Measurements from ENCODE around the gene THAP2.
"Not testable (repeated sequence)": the region's sequence is repeated elsewhere in the genome, so short reads cannot be mapped to it uniquely, and the experiment has no call there.

The THAP2 gene

DNA sequence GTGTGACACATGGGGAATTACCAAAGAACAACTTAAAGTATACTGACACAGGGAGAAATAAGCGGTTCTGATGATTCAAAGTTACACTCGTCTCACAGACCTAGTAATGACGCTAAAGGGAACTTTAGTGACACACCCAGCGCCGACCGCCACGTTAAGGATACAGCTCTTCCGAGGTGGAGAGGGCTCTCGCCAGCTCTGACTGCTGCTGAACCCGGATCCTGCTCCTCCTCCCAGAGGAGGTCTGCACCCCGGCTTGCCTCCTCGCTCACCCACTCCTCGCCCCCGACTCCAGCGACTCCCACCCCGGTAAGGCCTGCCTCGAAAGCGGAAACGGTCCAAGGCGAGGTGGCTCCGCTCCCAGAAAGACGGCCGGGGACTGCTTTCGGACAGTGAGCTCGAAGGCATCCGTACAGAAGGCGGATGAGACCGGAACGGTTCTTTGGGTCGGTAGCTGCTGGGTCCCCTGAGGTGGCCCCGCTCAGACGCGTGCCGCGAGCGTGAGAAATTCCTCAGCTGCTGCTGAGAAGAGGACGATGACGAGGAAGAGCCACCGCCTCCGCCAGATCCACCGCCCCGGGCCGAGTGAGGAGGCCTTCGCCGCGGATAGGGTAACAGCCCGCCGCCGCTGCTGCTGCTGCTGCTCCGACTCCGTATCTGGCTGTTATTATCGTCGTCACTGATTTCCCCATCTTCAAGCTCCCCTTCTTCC is 1.1 kb upstream of the THAP2 start:
- DNase-seq, result peak; percentile 54

DNA sequence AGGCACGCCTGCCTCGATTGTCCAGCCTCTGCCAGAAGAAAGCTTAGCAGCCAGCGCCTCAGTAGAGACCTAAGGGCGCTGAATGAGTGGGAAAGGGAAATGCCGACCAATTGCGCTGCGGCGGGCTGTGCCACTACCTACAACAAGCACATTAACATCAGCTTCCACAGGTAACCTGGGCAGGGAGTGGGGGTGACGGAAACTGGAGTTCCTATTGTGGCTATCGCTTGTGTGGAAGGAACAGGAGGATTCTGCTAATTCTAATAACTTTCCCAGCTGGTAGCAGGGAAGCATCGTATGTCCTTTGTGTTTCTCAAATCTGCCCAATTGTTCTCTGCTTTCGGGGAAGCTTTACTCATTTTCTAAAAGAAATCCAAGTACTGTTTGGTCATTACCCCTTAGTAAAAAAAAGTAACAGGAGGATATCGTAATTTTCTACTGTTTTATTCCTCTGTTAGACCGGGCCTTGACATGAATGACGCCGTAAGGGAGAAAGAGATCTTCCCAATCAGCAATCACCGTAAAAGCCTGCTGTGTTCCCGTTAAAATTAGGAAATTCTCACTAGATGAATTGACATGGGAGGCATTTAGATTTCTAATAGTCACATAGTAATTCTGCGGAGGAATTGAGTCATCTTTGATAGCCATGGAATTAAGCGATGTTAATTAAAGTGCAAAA is 449 bp downstream of the THAP2 start:
- DNase-seq, result no peak

DNA sequence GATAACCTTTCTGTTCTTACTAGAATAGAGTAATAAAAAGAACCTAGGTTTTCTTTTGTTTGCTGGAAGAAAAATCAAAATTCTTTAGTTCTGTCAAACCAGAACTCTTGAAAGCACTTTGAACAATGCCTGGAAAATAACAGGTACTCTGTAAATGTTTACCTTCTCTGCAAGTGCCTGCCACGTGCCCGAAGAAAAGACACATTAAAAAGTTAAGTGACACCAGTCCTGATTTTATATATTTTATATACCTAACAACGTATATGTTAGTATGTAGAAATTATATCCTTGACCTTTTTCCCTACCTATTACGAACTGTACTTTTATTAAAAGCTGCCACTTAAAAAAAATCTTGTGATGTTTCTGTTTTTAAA is 976 bp downstream of the THAP2 start:
- DNase-seq, result no peak

DNA sequence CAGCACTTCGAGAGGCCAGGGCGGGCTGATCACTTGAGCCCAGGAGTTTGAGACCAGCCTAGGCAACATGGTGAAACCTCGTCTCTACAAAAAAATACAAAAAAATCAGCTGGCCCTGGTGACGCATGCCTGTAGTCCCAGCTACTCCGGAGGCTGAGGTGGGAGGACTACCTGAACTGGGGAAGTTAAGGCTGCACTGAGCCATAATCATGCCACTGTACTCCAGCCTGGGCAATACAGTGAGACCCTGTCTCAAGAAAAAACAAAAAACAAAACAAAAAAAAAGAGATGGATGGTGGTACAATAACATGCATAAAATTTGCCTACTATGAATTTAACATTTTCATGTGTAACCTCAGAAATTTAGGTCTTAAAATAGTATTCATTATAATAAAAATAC is 2.2 kb downstream of the THAP2 start:
- DNase-seq, result no peak

DNA sequence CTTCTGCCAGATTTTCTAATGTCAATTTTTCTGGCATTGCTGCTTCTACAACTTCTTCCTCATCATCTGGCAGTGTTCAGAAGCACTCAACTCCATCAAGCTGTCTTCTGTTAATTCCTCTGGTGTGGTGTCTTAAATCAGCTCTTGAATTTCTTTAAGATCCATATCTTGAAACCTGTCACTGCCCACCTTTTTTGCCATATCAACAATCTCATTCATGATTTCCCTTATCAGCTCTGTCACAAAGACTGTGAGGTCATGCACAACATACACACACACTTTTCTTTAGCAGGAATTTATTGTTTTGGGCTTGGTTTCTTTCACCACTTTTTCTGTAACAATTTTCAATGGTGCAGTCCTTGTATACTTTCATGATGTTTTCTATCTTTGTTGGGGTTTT is 7.2 kb downstream of the THAP2 start:
- no peak for DNase-seq

DNA sequence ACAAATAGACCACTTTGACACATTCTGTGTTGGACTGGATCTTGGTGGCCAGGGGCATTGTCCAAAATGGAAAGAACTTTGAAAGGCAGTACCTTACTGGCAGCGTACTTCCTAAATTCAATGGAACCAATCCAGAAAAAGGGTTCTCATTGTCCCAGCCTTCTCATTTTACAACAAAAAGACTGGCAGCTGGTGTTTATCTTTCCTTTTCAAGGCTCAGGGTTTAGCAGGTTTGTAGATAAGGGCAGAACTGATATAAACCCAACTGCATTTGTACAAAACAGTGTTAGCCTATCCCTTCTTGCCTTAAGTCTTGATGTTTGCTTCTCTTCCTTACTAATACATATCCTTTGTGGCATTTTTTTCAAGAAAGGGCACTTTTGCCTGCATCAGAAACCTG is 7.7 kb downstream of the THAP2 start:
- no peak for DNase-seq

DNA sequence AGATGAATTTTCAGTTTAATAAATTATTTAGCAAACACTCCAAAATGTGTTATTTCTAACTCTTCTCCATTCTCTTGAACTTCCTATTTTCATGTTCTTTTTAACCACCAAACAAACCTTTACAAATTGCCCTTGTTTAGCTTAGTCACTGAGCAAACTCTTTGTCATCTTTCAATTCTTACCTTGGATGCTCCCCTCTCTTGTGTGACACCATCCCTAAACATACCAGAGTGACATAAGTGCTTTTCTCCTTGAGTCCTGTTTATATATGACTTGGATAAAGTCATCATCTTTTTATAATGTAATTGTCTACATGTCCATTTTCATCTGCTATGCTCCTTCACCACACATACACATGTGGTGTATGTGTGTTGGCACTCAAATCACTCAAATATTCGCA is 18.4 kb downstream of the THAP2 start:
- DNase-seq, result no peak

DNA sequence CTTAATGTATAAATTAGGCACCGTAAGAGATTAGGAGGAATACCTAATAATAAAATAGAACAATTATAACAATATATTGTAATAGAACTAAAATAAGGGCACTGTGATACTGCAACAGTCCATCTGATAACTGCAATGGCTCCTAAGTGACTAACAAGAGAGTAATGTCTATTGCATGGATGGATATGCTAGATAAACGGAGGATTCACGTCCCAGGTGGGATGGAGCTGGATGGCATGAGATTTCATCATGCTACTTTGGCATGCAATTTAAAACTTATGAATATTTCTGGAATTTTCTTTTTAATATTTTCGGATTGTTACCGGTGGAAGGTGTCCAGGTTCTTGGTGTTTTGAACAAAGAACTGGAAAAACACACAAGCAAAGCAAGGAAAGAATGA is 19.5 kb downstream of the THAP2 start:
- DNase-seq, result no peak

DNA sequence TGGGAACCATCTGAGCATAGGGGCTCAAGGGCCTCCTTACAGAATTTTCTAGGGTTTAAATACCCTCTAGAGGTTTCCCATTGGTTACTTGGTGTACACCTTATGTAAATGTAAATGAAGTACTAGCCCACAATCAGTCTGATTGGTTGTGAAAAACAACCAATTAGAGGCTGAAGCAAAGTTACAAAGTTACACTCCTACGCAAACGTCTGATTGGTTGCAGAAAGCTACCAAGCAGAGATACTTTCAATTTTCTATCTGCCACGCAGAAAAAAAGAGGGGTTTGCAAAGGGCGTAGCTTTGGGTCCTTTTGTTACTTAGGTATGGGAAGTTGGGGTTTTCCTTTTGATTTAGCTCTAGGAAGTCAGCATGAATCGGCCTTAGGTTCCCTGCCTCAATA is 20.0 kb downstream of the THAP2 start:
- no peak for DNase-seq

DNA sequence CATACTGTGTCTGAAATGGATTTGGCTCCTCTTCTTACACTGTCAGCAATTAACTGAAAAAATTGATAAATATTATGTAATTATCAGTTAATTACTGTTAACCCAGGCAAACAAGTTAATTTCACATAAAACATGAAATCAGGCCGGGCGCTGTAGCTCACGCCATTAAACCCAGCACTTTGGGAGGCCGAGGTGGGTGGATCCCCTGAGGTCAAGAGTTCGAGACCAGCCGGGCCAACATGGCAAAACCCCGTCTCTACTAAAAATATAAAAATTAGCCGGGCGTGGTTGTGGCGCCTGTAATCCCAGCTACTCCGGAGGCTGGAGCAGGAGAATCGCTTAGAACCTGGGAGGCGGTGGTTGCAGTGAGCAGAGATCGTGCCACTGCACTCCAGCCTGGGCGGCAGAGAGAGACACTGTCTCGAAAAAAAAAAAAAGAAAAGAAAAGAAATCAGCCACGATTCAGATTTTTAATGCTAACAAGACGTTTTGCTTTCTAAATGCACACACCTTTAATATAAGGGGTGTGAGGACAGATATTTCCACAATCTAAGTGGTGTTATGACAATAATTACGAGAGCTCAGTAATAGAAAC is 21.3 kb downstream of the THAP2 start:
- no peak for DNase-seq

DNA sequence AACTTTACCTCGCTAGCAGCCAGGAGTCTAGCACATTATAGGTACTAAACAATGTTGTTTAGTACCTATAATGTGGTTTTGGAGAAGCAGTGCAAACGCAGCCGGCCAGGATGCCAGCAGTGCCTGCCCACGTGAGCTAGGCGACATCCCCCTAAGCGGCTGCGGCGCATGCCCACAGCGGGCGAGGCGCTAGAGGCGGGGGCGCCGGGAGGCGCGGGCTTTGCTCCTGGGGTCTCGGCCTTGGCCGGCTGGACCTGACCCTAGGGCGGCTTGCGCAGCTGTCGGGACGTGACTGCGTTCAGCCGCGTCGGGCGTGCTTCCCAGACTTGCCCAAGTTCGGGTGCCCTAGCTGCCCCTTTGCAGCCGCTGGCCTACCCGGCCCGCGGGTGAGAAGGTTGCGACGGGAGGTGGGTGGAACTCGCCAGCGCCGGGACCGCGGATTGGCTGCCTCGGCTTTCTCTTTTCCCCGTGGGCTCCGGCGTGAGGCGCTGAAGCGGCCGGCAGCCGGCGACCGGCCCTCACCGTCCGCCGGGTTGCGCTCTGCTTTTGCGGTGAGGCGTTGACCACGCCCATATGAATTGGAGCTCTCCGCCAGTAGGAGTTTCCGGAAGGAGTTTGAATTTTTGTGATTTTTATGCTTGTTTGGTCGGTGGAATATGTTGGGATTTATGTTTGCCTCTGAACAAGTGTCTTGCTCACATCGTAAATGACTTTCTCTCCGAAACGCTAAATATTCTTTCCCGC is 22.0 kb downstream of the THAP2 start, which contains the start of gene TMEM19:
TMEM19 (plus strand) TSS at position 169 of the 744 bp plus-strand sequence. CDS start 599 bp downstream, outside the sequence.
- DNase-seq, result peak; percentile 91

DNA sequence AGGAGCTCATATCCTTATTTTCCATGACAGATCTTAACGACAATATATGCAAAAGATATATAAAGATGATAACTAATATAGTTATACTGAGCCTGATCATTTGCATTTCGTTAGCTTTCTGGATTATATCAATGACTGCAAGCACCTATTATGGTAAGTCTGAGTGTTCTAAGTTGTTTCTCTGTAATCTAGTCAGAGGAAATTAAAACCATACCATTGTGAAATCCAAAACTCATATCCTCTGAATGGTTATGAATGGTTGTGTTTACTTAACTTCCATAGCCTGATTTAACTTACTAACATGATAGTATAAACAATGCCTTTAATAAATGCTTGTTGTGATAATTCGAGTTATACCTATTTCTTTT is 22.5 kb downstream of the THAP2 start:
- DNase-seq, result no peak

DNA sequence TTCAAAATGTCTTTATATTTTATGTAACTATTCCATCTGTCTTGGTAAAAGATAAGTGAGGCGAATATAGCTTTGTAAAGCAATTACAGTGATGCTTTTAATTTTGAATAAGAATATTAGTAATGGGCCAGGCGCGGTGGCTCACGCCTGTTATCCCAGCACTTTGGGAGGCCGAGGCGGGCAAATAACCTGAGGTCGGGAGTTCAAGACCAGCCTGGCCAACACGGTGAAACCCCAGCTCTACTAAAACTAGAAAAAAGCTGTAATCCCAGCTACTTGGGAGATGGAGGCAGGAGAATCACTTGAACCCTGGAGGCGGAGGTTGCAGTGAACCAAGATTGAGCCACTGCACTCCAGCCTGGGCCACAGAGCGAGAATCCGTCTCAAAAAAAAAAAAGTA is 23.1 kb downstream of the THAP2 start:
- not testable (repeated sequence) for DNase-seq

DNA sequence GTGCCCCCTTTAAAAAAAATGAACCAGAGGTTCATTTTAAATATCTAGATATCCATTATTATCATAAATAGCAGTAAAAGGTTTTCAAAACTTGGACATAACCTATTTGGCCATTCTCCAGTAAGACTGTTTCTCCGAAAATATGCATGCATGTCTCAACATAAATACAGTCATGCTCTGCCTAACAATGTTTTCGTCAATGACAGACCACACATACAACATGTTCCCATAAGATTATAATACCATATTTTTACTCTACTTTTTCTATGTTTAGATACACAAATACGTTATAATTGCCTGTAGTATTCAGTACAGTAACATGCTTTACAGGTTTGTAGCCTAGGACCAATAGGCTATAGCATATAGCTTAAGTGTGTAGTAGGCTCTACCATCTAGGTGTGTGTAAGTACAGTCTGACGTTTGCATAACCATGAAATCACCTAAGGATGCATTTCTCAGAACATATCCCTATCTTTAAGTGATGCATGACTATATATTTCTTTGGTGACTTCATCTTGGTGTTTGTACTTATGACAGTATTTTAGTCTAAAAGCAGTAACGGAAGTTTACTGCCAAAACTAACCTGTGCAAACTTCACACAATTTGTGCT is 25.0 kb downstream of the THAP2 start:
- no peak for DNase-seq

DNA sequence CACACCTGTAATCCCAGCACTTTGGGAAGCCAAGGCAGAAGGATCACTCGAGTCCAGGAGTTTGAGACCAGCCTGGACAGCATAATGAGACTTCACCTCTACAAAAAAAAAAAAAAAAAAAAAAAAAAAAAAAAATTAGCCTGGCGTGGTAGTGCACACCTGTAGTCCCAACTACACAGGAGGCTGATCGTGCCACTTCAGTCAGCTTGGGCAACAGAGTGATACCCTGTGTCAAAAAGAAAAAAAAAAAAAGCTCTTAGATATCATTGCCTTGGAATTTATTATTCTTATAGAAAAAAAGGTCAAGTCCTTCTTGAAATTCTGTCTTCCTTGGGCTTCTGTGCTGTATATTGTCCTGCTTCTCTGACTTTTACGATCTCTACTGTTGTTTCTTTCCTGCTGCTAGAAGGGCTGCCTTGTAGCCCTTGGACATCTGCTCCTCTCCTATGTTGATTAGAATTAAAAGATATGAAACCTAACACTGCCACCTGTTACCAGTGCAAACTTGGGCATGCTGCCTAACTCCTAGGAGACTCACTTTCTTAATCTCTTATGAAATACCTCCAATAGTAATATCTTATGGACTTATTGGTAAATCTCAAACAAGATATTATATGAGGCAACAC is 27.5 kb downstream of the THAP2 start:
- no peak for DNase-seq

DNA sequence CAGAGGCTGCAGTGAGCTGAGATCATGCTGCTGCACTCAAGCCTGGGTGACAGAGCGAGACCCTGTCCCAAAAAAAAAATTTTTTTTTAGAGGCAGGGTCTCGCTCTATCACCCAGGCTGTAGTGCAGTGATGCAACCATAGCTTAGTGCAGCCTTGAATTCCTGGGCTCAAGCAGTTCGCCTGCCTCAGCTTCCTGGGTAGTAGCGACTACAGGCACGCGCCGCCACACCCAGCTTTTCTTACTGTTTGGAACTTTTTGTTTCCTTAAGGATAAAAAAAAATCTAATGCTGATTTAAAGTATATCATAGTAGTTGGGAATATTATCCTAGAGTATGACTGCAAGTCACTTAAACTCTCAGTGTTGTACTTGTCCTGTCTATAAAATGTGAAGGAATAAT is 29.0 kb downstream of the THAP2 start:
- no peak for DNase-seq

DNA sequence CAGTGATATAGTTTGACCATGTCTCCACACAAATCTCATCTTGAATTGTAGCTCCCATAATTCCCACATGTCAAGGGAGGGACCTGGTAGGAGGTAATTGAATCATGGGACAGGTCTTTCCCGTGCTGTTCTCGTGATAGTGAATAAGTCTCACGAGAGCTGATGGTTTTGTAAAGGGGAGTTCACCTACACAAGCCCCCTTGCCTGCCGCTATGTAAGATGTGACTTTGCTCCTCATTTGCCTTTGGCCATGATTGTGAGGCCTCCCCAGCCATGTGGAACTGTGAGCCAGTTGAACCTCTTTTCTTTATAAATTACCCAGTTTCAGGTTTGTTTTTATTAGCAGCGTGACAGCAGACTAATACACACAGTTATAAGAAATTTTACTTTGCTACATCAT is 29.6 kb downstream of the THAP2 start:
- DNase-seq, result not testable (repeated sequence)

DNA sequence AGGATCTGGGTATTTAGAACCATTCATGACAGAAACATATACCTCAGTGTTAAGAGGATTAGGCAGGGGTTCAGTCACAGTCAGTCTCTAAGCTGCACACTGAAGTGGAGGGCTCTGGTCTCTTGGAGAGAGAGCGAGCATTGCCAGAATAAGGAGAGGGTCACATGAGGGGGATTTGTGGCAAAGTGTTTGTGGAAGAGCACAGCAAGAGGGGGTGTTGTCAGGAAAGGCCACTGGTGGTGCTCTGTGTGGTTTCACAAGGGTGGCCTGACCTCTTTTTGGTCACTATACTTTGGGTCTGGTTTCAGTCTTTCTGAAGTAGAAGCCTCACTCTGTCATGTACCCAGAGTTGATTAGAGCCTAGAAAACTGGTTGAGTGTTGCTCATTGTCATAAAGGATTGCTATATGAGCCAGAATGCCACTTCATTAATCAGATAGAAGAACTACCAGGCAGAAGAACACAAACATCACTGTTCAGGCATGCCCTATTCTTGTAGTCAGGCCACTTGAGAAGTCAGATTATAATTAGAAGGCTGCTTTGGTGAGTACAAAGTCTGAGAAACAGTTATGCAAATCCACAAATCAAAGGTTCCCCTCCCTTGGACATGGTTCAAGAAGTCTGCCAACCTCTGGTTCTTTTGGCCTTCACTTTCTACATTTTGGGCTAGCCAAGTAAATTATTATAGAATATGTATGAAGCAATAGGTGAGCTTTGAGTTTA is 30.2 kb downstream of the THAP2 start:
- DNase-seq, result no peak

DNA sequence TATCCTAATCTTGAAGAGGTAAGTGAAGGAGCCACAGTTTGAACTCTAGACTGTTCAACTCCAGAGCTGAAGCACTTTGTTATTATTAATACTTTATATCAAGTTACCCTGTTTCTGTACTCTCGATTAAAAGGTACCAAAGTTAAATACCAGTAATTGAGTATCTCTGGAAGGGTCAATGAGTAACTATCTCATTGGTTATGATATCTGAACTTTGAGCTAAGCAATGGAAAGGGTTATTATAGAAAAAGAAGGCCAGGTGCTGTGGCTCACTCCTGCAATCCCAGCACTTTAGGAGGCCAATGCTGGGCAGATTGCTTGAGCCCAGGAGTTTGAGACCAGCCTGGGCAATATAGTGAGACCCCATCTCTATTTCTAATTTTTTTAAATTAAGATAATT is 31.7 kb downstream of the THAP2 start:
- no peak for DNase-seq

DNA sequence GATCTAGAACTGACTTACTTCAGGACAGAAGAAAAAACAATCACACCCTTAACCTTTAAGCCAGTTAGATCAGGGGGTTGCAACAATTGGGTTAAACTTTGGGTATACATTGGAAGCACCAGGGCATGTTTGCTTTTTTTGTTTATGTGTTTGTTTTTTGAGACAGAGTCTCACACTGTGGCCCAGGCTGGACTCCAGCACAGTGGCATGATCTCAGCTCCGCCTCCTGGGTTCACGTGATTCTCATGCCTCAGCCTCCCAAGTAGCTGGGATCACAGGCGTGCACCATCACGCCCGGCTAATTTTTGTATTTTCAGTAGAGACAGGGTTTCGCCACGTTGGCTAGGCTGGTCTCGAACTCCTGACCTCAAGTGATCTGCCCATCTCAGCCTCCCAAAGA is 38.1 kb downstream of the THAP2 start:
- DNase-seq, result not testable (repeated sequence)

DNA sequence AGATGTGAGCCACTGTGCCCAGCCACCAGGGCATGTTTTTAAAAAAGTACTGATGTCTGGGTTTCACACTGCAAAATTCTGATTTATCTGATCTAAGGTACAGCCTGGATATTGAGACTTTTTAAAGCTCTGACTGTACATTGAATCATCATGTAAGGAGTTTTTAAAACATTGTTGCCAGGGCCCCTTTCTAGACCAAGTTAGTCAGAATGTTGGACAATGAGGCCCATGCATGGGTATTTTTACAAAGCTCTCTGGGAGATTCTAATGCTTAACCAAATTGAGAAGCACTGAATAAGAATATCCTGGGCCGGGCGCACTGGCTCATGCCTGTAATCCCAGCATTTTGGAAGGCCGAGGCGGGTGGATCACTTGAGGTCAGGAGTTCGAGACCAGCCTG is 38.5 kb downstream of the THAP2 start:
- DNase-seq, result no peak

DNA sequence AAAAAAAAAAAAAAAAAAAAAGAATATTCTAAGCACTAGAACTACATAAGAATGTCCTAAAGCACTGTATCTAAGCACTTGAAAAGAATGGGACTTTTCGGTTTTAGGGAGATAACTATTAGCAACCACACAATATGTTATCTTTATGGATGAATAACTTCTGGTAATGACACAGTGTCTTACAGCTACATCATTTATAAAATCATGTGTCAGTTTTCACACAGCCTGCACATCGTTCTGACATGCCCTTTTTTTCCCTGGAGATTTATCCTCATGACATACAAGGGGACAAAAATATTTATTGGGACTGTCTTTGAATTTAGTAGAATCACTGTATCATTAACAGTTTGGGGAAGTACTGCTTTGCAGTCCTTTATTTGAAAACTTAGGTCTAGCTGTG is 39.1 kb downstream of the THAP2 start:
- no peak for DNase-seq

Measured in amniotic stem cell (primary cell).